Panc1 (cell line): ENCODE measurements around the gene ABTB2. TPM values are rescaled to one million over a fixed set of nuclear protein-coding genes. Genes with fewer than 3 reads are reported as not detected.

Experiments used
- ATAC-seq: fragments of 200-7000 bp; cut with Tn5 transposase; 2 replicates; pipeline ENCODE4 v1.9.1; 2020; ENCODE audit warnings: mild to moderate bottlenecking, moderate library complexity
- BruUV-seq: library from RNA; stranded (reverse); fragments of 400-500 nt; replicated peaks from 2 replicates; lab custom pipeline; 2021; lab: Mats Ljungman, UMichigan
- CTCF ChIA-PET: fragments of 300-600 bp; sonication (Branson Sonifier 250); formaldehyde crosslinking; loops from one replicate; lab custom pipeline; 2022; ENCODE audit warnings: antibody characterized with exemption; lab: Charles Lee
- POLR2A ChIA-PET: fragments of 300-600 bp; sonication (Branson Sonifier 250); formaldehyde crosslinking; loops from one replicate; lab custom pipeline; 2022; ENCODE audit warnings: antibody characterized with exemption; lab: Charles Lee
- DNase-seq: peaks from one replicate; pipeline ENCODE4 v3.0.0-alpha.2; 2010; ENCODE audit warnings: low read depth, low spot score
- H3K27ac ChIP-seq: 2 replicates; pipeline ENCODE4 v1.5.1; 2011; ENCODE audit warnings: mild to moderate bottlenecking, low read length, inconsistent platforms
- H3K27me3 ChIP-seq: fragments of 200-500 bp; sonication (Bioruptor generic); 2 replicates; pipeline ENCODE4 v1.6.0; 2014; ENCODE audit warnings: low read length, inconsistent platforms; ENCODE audit not compliant: control insufficient read depth, insufficient read depth
- H3K36me3 ChIP-seq: fragments of 200-500 bp; sonication (Bioruptor generic); 2 replicates; pipeline ENCODE4 v1.5.1; 2014; ENCODE audit warnings: inconsistent platforms, mild to moderate bottlenecking, low read length, moderate library complexity; ENCODE audit not compliant: control insufficient read depth, insufficient read depth
- H3K4me1 ChIP-seq: 2 replicates; pipeline ENCODE4 v1.5.1; 2011; ENCODE audit warnings: inconsistent platforms, mild to moderate bottlenecking, low read length, moderate library complexity; ENCODE audit not compliant: control insufficient read depth, insufficient read depth
- H3K4me3 ChIP-seq, 2 experiments: 2 replicates each; pipeline ENCODE4 v1.5.1; 2011 to 2012; ENCODE audit warnings: low read depth in 2 of 2, low read length in 2 of 2, mild to moderate bottlenecking in 2 of 2, inconsistent platforms in 1 of 2, moderate library complexity in 1 of 2
- H3K9me3 ChIP-seq: fragments of 200-500 bp; sonication (Bioruptor generic); 2 replicates; pipeline ENCODE4 v1.5.1; 2014; ENCODE audit warnings: low read depth, mild to moderate bottlenecking, inconsistent platforms, low read length, moderate library complexity; ENCODE audit not compliant: control insufficient read depth, insufficient read depth
- CTCF ChIP-seq: fragments of 450-650 bp; IDR thresholded peaks from 2 replicates; pipeline ENCODE4 v1.5.1; 2017; ENCODE audit warnings: mild to moderate bottlenecking
- POLR2AphosphoS5 ChIP-seq: IDR thresholded peaks from 2 replicates; pipeline ENCODE4 v1.6.1; 2012; ENCODE audit warnings: mild to moderate bottlenecking, low read depth, low read length, moderate library complexity
- REST ChIP-seq, 2 experiments: IDR thresholded peaks; 2 replicates each; pipeline ENCODE4 v1.6.1; 2011 to 2012; ENCODE audit warnings: low read depth in 2 of 2, control low read depth in 1 of 2, low read length in 1 of 2, mild to moderate bottlenecking in 1 of 2, moderate library complexity in 1 of 2; ENCODE audit not compliant: insufficient read depth in 1 of 2
- SIN3A ChIP-seq: IDR thresholded peaks from 2 replicates; pipeline ENCODE4 v1.6.1; 2012; ENCODE audit warnings: low read depth, mild to moderate bottlenecking, low read length, moderate library complexity, borderline replicate concordance; ENCODE audit not compliant: insufficient read depth
- TCF7L2 ChIP-seq: IDR thresholded peaks from 2 replicates; pipeline ENCODE4 v1.6.1; 2011; ENCODE audit warnings: mild to moderate bottlenecking, low read depth, low read length, inconsistent platforms
- in situ Hi-C: cut with HindIII; loops from 2 replicates; pipeline ENCODE4 v1.10.0; 2016; ENCODE audit warnings: low sequenced_read_pairs, low pct_unique_long_range_greater_than_20kb
- intact Hi-C: fragments of 100-400 bp; cut with micrococcal nuclease; formaldehyde crosslinking; loops from one replicate; pipeline ENCODE4 v1.10.0; 2022; ENCODE audit not compliant: unreplicated experiment
- total RNA-seq: library from RNA; stranded (reverse); gene quantifications from one replicate; pipeline ENCODE4 v1.2.1, GENCODE V29; 2021; ENCODE audit not compliant: unreplicated experiment

ABTB2 gene
- total RNA-seq, 1 experiment from 2014 or later = 22.7 TPM

GRCh38 chr11:34143048-34143447 is 214.8 kb downstream of the ABTB2 start:
- no peak overlapping the region for H3K4me3 ChIP-seq
- no TSS peak for BruUV-seq
- CTCF ChIA-PET = no interaction called here

GRCh38 chr11:34140149-34140548 is 217.7 kb downstream of the ABTB2 start:
- intact Hi-C loops (no loop called here), in situ Hi-C loops (no loop called here)
- Histone ChIP-seq H3K27ac (no peak overlapping the region), H3K4me3 (no peak overlapping the region), H3K27me3 (no peaks in the 10 kb centered on the region), H3K36me3 (peaks cover 45% of the 10 kb centered on the region), H3K9me3 (no peaks in the 10 kb centered on the region), H3K4me1 (no peaks in the 10 kb centered on the region)
- ChIA-PET CTCF (no interaction called here), POLR2A (no interaction called here)
- no peak for DNase-seq
- BruUV-seq = no TSS peak
- TF ChIP-seq TCF7L2 = no peak
- no peak for TF ChIP-seq REST (IDR thresholded peaks at IDR 0.05; ENCODE audit: insufficient read depth in 1 of 2, low read depth in 2 of 2, low read length in 1 of 2)
- TF ChIP-seq POLR2AphosphoS5 = no peak
- no peak for TF ChIP-seq CTCF
- ATAC-seq = no peak

More at GRCh38 chr11:34143048-34143447, 214.8 kb downstream of the ABTB2 start:
- DNase-seq (no peak), ATAC-seq (no peak)
- Histone ChIP-seq H3K4me1 (no peaks in the 10 kb centered on the region), H3K9me3 (no peaks in the 10 kb centered on the region), H3K27ac (no peak overlapping the region), H3K27me3 (no peaks in the 10 kb centered on the region), H3K36me3 (peaks cover 42% of the 10 kb centered on the region)
- POLR2A ChIA-PET = no interaction called here
- in situ Hi-C loops = no loop called here
- intact Hi-C loops = no loop called here
- TF ChIP-seq SIN3A = no peak
- no peak for TF ChIP-seq TCF7L2
- TF ChIP-seq REST (IDR thresholded peaks at IDR 0.05; ENCODE audit: insufficient read depth in 1 of 2, low read depth in 2 of 2, low read length in 1 of 2) = no peak
- no peak for TF ChIP-seq CTCF
